GM12878 (cell line): ENCODE results near the gene EPHB2. TPM values are rescaled to one million over a fixed set of nuclear protein-coding genes. Genes with fewer than 3 reads are reported as not detected.

Experiments
- ATAC-seq: fragments of 200-7000 bp; cut with Tn5 transposase; 3 replicates; pipeline ENCODE4 v1.9.1; 2020; ENCODE audit warnings: mild to moderate bottlenecking, moderate library complexity
- BruUV-seq: library from RNA; stranded (reverse); fragments of 400-500 nt; replicated peaks from 2 replicates; lab custom pipeline; 2021; lab: Mats Ljungman, UMichigan
- CTCF ChIA-PET: fragments of 300-600 bp; sonication (Branson Sonifier 250); formaldehyde crosslinking; extraction: SDS; loops from one replicate; lab custom pipeline; 2021; ENCODE audit warnings: inconsistent platforms; lab: Yijun Ruan, JAX
- POLR2A ChIA-PET: fragments of 350-600 bp; formaldehyde crosslinking; extraction: SDS; loops from one replicate; lab custom pipeline; 2021; ENCODE audit warnings: inconsistent platforms; lab: Charles Lee
- RAD21 ChIA-PET: fragments of 300-600 bp; sonication (Branson Sonifier 250); formaldehyde crosslinking; loops from one replicate; lab custom pipeline; 2023; ENCODE audit warnings: antibody characterized with exemption; ENCODE audit not compliant: unreplicated experiment; lab: Charles Lee
- SMC1A ChIA-PET: fragments of 300-600 bp; sonication (Branson Sonifier 250); formaldehyde crosslinking; loops from one replicate; lab custom pipeline; 2023; ENCODE audit not compliant: unreplicated experiment, uncharacterized antibody; lab: Charles Lee
- DNase-seq: peaks from one replicate; pipeline ENCODE4 v3.0.0-alpha.2; 2011; ENCODE audit warnings: low read depth, low spot score
- FAIRE-seq: peaks from 3 replicates; lab custom pipeline; 2011; peaks lifted over from hg19 to GRCh38; lab: Jason Lieb, UNC
- H2AFZ ChIP-seq: 2 replicates; pipeline ENCODE4 v1.6.0; 2011; ENCODE audit warnings: low read depth, low read length, control low read depth; ENCODE audit not compliant: control insufficient read depth
- H3K27ac ChIP-seq: 2 replicates; pipeline ENCODE4 v1.5.1; 2011; ENCODE audit warnings: control low read depth; ENCODE audit not compliant: control insufficient read depth, insufficient read depth
- H3K27me3 ChIP-seq, 2 experiments: replicated peaks in 1 of 2; 2 replicates each; pipeline versions ENCODE4 v1.6.0 to v1.6.1; 2011; ENCODE audit warnings: low read length in 1 of 2; ENCODE audit not compliant: control insufficient read depth in 2 of 2, insufficient read depth in 2 of 2
- H3K36me3 ChIP-seq, 2 experiments: 2 replicates each; pipeline ENCODE4 v1.5.1; 2011; ENCODE audit warnings: low read length in 1 of 2; ENCODE audit not compliant: control insufficient read depth in 2 of 2, insufficient read depth in 2 of 2
- H3K4me1 ChIP-seq: 2 replicates; pipeline ENCODE4 v1.6.1; 2011; ENCODE audit warnings: mild to moderate bottlenecking, low read length, moderate library complexity, mixed read lengths; ENCODE audit not compliant: control insufficient read depth, insufficient read depth
- H3K4me2 ChIP-seq: 2 replicates; pipeline ENCODE4 v1.6.0; 2011; ENCODE audit warnings: control low read depth; ENCODE audit not compliant: control insufficient read depth, insufficient read depth
- H3K4me3 ChIP-seq: fragments of 200-600 bp; sonication (generic); 2 replicates; pipeline ENCODE4 v1.5.1; 2016
- H3K79me2 ChIP-seq: 2 replicates; pipeline ENCODE4 v1.6.0; 2011; ENCODE audit warnings: low read length; ENCODE audit not compliant: control insufficient read depth, insufficient read depth
- H3K9ac ChIP-seq: 2 replicates; pipeline ENCODE4 v1.8.0; 2011; ENCODE audit warnings: low read length, control low read depth, mixed read lengths; ENCODE audit not compliant: control insufficient read depth, insufficient read depth
- H3K9me3 ChIP-seq: replicated peaks from 3 replicates; pipeline ENCODE4 v1.5.1; 2011; ENCODE audit warnings: mild to moderate bottlenecking, low read length; ENCODE audit not compliant: control insufficient read depth, insufficient read depth
- H4K20me1 ChIP-seq: 2 replicates; pipeline ENCODE4 v1.6.0; 2011; ENCODE audit not compliant: control insufficient read depth, insufficient read depth
- ATF2 ChIP-seq: IDR thresholded peaks from 2 replicates; pipeline ENCODE4 v1.6.1; 2012; ENCODE audit warnings: low read length, inconsistent platforms
- BCL3 ChIP-seq: IDR thresholded peaks from 2 replicates; pipeline ENCODE4 v1.6.1; 2011; ENCODE audit warnings: borderline replicate concordance, low read depth, mild to moderate bottlenecking, moderate library complexity, low read length; ENCODE audit not compliant: insufficient read depth, poor library complexity, severe bottlenecking
- BHLHE40 ChIP-seq, 2 experiments: fragments of 450-650 bp in 1 of 2; IDR thresholded peaks; 2 replicates each; pipeline ENCODE4 v1.6.1; 2011 to 2017; ENCODE audit warnings: low read depth in 2 of 2, borderline replicate concordance in 1 of 2, improper control_type of control experiment in 1 of 2, low read length in 1 of 2, mild to moderate bottlenecking in 1 of 2
- CBFB ChIP-seq: IDR thresholded peaks from 2 replicates; pipeline ENCODE4 v1.6.1; 2016; ENCODE audit warnings: antibody characterized with exemption, low read depth
- CBX5 ChIP-seq: sonication (generic); IDR thresholded peaks from 2 replicates; pipeline ENCODE4 v1.6.1; 2016; ENCODE audit warnings: low read depth, moderate library complexity, mild to moderate bottlenecking, inconsistent platforms
- EED ChIP-seq: sonication (generic); IDR thresholded peaks from 2 replicates; pipeline ENCODE4 v1.6.1; 2016; ENCODE audit warnings: antibody characterized with exemption, low read depth
- EGR1 ChIP-seq, 2 experiments: IDR thresholded peaks; 1 replicate in 1 of 2; 2 replicates in 1 of 2; pipeline ENCODE4 v1.6.1; 2011 to 2012; ENCODE audit warnings: low read depth in 2 of 2, low read length in 2 of 2, borderline replicate concordance in 1 of 2, mild to moderate bottlenecking in 1 of 2, moderate library complexity in 1 of 2
- ESRRA ChIP-seq: IDR thresholded peaks from 2 replicates; pipeline ENCODE4 v1.6.1; 2012; ENCODE audit warnings: mild to moderate bottlenecking, low read length, improper control_type of control experiment
- GABPA ChIP-seq: IDR thresholded peaks from 2 replicates; pipeline ENCODE4 v1.6.1; 2014; ENCODE audit warnings: antibody characterized with exemption, low read depth, mild to moderate bottlenecking, inconsistent platforms
- HCFC1 ChIP-seq: fragments of 150-350 bp; IDR thresholded peaks from 2 replicates; pipeline ENCODE4 v1.6.1; 2014; ENCODE audit warnings: low read length
- HDAC6 ChIP-seq: fragments of 200-600 bp; sonication (generic); IDR thresholded peaks from one replicate; pipeline ENCODE4 v1.8.0; 2017; ENCODE audit warnings: antibody characterized with exemption; ENCODE audit not compliant: unreplicated experiment
- IKZF1 ChIP-seq: fragments of 450-650 bp; conservative IDR thresholded peaks from 2 replicates; pipeline ENCODE4 v1.6.1; 2017; ENCODE audit warnings: antibody characterized with exemption, mild to moderate bottlenecking
- NFXL1 ChIP-seq: fragments of 450-650 bp; IDR thresholded peaks from 2 replicates; pipeline ENCODE4 v1.6.1; 2017; ENCODE audit warnings: antibody characterized with exemption, mild to moderate bottlenecking, borderline replicate concordance
- PAX5 ChIP-seq: IDR thresholded peaks from 2 replicates; pipeline ENCODE4 v1.6.1; 2011; ENCODE audit warnings: low read depth, low read length, borderline replicate concordance
- PBX3 ChIP-seq: IDR thresholded peaks from 2 replicates; pipeline ENCODE4 v1.6.1; 2011; ENCODE audit warnings: mild to moderate bottlenecking, low read depth, low read length, moderate library complexity; ENCODE audit not compliant: insufficient replicate concordance
- SREBF1 ChIP-seq: IDR thresholded peaks from 2 replicates; pipeline ENCODE4 v1.6.1; 2012; ENCODE audit warnings: mild to moderate bottlenecking, low read length
- SUPT20H ChIP-seq: IDR thresholded peaks from 2 replicates; pipeline ENCODE4 v1.6.1; 2011; ENCODE audit warnings: low read depth, mild to moderate bottlenecking, low read length, moderate library complexity, borderline replicate concordance; ENCODE audit not compliant: control insufficient read depth
- SUZ12 ChIP-seq: fragments of 200-600 bp; sonication (generic); IDR thresholded peaks from one replicate; pipeline ENCODE4 v1.6.1; 2018; ENCODE audit warnings: antibody characterized with exemption, mild to moderate bottlenecking; ENCODE audit not compliant: unreplicated experiment
- WGBS: methylation state at CpG from one replicate; pipeline ENCODE4 v1.1.6; 2016; ENCODE audit warnings: low lambda C conversion rate; ENCODE audit not compliant: insufficient replicate concordance, insufficient coverage; ENCODE audit errors: missing lambda C conversion rate; 5-methylcytosine and 5-hydroxymethylcytosine counted together
- in situ Hi-C: fragments of 300-500 bp; cut with MboI; formaldehyde crosslinking; loops from 9 replicates; pipeline ENCODE4 v1.14.3; 2018; ENCODE audit warnings: mixed read lengths
- intact Hi-C: fragments of 100-400 bp; cut with micrococcal nuclease; formaldehyde crosslinking; loops from one replicate; pipeline ENCODE4 v1.14.2; 2022; ENCODE audit not compliant: unreplicated experiment
- polyA plus RNA-seq, 11 experiments: library from polyadenylated mRNA; depleted of rRNA in 4 of 11; unstranded in 6 of 11; stranded (reverse) in 5 of 11; fragments of >200 nt; fragmentation: Nextera tagmentation in 4 of 11; fragmentation: Illumina TruSeq in 1 of 11; extraction: Ambion mirVana in 4 of 11; extraction: Trizol in 1 of 11; gene quantifications; 1 replicate in 1 of 11; 2 replicates in 10 of 11; pipeline versions ENCODE4 v1.2.1 to v1.2.3, GENCODE V29; 2011 to 2016; ENCODE audit warnings: inconsistent platforms in 2 of 11, missing spikeins in 2 of 11, low read depth in 1 of 11
- total RNA-seq, 4 experiments: library from RNA; depleted of rRNA in 3 of 4; stranded (reverse); fragments of >200 nt in 3 of 4; fragmentation: Illumina TruSeq in 1 of 4; extraction: Trizol in 1 of 4; gene quantifications; 2 replicates each; pipeline versions ENCODE4 v1.2.1 to v1.2.3, GENCODE V29; 2013 to 2021

Gene EPHB2
- total and polyA plus RNA-seq, 10 of the 15 experiments (the other 5 are each of a cell fraction or from before 2014, with no cell fraction given) = 0.13 to 3.3 (median 0.92) TPM

GRCh38 chr1:22754106-22754768 is 43.6 kb downstream of the EPHB2 start:
- FAIRE-seq = peak; percentile 86
- SMC1A ChIA-PET = interaction anchor here (0.9 kb wide), 1 partner anchor 49 kb away, joined by 3 read pairs; no protein-coding TSS in a partner anchor
- BruUV-seq = no TSS peak
- H3K79me2 ChIP-seq = no peaks in the 10 kb centered on the region
- no peaks in the 10 kb centered on the region for H3K27me3 ChIP-seq
- no peaks in the 10 kb centered on the region for H3K36me3 ChIP-seq
- 3% methylated on average over 10 of the region's 10 CpGs for WGBS
- peak overlapping the region; percentile 63; the same call in 1 of the 2 replicates for H3K4me2 ChIP-seq
- H4K20me1 ChIP-seq = no peaks in the 10 kb centered on the region
- H2AFZ ChIP-seq = peak overlapping the region; percentile 76
- peak overlapping the region; percentile 22; the same call in 1 of the 2 replicates for H3K9ac ChIP-seq
- no peaks in the 10 kb centered on the region for H3K9me3 ChIP-seq
- intact Hi-C loops (no loop called here), in situ Hi-C loops (no loop called here)
- ATAC-seq = peak; percentile 80
- peak; percentile 58 for DNase-seq
- RAD21 ChIA-PET = no interaction called here
- H3K4me3 ChIP-seq = no peak overlapping the region
- peaks cover 35% of the 10 kb centered on the region for H3K4me1 ChIP-seq
- H3K27ac ChIP-seq = peak overlapping the region; percentile 72
- POLR2A ChIA-PET = no interaction called here
- CTCF ChIA-PET = interaction anchor here (0.7 to 1.0 kb wide), 2 partner anchors 11 to 193 kb away, joined by 3 read pairs; no protein-coding TSS in a partner anchor
- TF ChIP-seq CBX5 = no peak
- no peak for TF ChIP-seq SREBF1
- no peak for TF ChIP-seq ESRRA
- no peak for TF ChIP-seq NFXL1
- peak; percentile 47; the same call in 1 of the 2 replicates for TF ChIP-seq ATF2
- TF ChIP-seq IKZF1 = no peak
- TF ChIP-seq CBFB = 0 out of 2 replicates have a peak, but pooled peaks have one; percentile 58
- TF ChIP-seq PBX3 = peak; percentile 83
- TF ChIP-seq EGR1 (IDR thresholded peaks at IDR 0.05; ENCODE audit: borderline replicate concordance in 1 of 2, low read depth in 2 of 2, low read length in 2 of 2) = no peak
- peak; percentile 27 for TF ChIP-seq BCL3
- TF ChIP-seq GABPA = 0 out of 2 replicates have a peak, but pooled peaks have one; percentile 35
- 0 out of 2 replicates have a peak, but pooled peaks have one; percentile 8 for TF ChIP-seq PAX5
- no peak for TF ChIP-seq SUZ12
- no peak for TF ChIP-seq HCFC1
- no peak for TF ChIP-seq HDAC6
- TF ChIP-seq EED = peak; percentile 55; the same call in 1 of the 2 replicates
- no peak for TF ChIP-seq BHLHE40 (IDR thresholded peaks at IDR 0.05; ENCODE audit: borderline replicate concordance in 1 of 2, low read depth in 2 of 2, low read length in 1 of 2)
- TF ChIP-seq SUPT20H = no peak
